Measurements from ENCODE around the gene ENPEP.

ENPEP gene

DNA sequence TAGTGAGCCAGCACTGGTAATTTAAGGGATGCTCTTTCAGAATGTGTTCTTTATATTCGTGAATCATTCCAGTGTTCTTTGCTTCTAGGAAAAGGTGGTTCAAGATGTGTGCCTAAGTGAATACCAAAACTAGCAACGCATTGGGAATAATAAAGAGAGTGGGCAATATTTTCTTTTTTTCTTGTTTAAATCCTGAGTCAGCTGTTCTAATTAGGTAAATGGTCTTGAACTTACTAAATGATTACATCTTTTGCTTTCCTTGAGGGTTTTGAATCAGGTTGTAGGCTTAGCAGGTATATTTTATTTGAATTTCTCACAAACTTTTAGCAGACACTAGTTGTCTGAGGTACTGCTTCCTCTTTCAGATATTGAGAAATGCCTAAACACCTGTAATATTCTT, 29.5 kb downstream of the ENPEP start:
- in situ Hi-C loops (cut with HindIII; ENCODE audit: low sequenced_read_pairs) = loop anchor here (25.0 kb wide), 1 partner anchor 468 kb away; no protein-coding TSS in a partner anchor
- no peak for DNase-seq (ENCODE audit: low read depth)
- TF ChIP-seq, protein P1, sequence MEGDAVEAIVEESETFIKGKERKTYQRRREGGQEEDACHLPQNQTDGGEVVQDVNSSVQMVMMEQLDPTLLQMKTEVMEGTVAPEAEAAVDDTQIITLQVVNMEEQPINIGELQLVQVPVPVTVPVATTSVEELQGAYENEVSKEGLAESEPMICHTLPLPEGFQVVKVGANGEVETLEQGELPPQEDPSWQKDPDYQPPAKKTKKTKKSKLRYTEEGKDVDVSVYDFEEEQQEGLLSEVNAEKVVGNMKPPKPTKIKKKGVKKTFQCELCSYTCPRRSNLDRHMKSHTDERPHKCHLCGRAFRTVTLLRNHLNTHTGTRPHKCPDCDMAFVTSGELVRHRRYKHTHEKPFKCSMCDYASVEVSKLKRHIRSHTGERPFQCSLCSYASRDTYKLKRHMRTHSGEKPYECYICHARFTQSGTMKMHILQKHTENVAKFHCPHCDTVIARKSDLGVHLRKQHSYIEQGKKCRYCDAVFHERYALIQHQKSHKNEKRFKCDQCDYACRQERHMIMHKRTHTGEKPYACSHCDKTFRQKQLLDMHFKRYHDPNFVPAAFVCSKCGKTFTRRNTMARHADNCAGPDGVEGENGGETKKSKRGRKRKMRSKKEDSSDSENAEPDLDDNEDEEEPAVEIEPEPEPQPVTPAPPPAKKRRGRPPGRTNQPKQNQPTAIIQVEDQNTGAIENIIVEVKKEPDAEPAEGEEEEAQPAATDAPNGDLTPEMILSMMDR (IDR thresholded peaks at IDR 0.05; ENCODE audit: low read depth, low read length, missing control alignments) = no peak

DNA sequence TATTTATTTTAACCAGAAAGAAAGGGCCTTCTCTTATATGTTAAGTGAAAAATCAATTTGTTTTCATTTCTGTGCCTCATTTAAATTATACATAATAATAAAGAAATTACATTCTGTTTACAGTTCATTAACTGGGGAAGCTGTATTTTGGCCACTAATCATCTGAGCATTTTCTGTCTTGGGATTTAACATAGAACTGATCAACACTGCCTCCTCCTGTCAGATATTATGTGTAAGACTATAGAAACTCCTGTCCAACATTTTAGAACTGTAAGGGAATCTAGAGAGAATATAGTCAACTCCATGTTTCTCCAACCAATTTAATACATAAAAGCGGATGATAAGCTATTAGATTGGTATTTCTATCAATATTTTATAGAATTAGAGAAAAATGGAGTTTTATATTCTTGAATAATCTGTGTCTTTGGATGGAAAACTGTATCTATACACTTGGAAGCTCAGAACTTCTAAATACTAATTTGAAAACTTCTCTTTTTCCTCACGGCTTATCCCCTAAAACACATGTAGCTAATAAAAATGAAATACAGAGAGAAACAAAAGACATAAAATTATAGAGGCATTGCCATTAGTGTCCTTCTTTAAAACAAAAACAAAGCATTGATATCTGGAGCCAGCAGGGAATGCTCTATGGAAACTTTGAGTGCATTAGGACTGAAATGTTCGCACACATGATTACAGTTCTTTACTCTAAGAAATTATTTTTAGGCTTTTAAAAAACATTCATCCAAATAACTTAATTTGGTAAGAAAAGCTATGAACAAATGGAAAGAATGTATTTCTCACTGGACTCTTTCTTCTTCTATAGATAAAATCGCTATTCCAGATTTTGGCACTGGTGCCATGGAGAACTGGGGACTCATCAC, 33.1 kb downstream of the ENPEP start:
- in situ Hi-C loops (cut with HindIII; ENCODE audit: low sequenced_read_pairs) = loop anchor here (25.0 kb wide), 1 partner anchor 472 kb away; no protein-coding TSS in a partner anchor
- TF ChIP-seq, protein P1 (IDR thresholded peaks at IDR 0.05; ENCODE audit: low read depth, low read length, missing control alignments) = peak; percentile 43
- DNase-seq (ENCODE audit: low read depth) = no peak
- no peak overlapping the region for H3K4me3 ChIP-seq (ENCODE audit: low read depth, low read length)

More for the DNA sequence above, 29.5 kb downstream of the ENPEP start:
- no peak overlapping the region for H3K4me3 ChIP-seq (ENCODE audit: low read depth, low read length)

DNA sequence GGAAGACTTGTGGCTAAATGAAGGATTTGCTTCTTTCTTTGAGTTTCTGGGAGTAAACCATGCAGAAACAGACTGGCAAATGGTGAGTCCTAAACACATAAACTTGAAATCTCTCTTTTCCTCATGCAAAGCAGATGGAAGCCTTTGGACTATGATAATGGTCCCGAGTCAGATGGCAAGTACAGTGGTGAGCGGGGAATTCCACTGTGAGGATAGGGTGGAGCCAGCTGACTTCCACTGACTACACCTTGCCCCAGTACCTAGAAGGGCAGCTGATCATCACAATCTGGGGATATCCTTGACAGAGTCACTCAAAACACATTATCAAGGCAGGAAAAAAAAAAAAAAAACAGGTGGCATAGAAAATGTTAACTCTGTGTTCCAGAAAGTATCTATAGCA, 34.3 kb downstream of the ENPEP start:
- in situ Hi-C loops (cut with HindIII; ENCODE audit: low sequenced_read_pairs) = loop anchor here (10.0 to 25.0 kb wide), 2 partner anchors 165 to 473 kb away; no protein-coding TSS in a partner anchor
- no peak overlapping the region for H3K4me3 ChIP-seq (ENCODE audit: low read depth, low read length)
- DNase-seq (ENCODE audit: low read depth) = no peak
- TF ChIP-seq, protein P1 (IDR thresholded peaks at IDR 0.05; ENCODE audit: low read depth, low read length, missing control alignments) = no peak

DNA sequence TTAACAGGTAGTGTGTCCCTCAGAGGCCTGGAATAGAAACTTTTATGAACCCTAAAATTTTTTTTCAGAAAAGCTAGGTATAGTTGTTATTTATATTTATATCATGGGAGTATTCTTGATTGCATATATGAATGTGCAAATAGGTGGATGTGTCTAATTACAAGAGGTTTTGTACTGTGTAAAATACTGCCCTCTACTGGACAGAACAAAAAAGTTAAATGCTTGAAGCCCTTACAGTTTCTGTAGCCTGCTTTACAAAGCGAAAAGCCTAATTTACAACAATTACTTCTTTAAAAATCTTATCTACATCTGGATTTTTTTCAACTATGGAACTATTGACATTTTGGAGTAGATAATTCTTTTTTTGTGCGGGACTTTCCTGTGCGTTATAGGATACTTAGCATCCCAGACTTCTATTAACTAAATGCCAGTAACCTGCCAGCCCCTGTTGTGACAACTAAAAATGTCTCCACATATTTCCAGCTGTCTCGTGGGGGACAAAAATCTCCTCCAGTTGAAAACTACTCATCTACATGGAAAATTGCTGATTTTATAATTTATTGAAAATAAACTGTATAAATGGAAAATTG, 35.1 kb downstream of the ENPEP start:
- in situ Hi-C loops (cut with HindIII; ENCODE audit: low sequenced_read_pairs) = loop anchor here (10.0 to 25.0 kb wide), 2 partner anchors 166 to 474 kb away; no protein-coding TSS in a partner anchor
- H3K4me3 ChIP-seq (ENCODE audit: low read depth, low read length) = no peak overlapping the region
- DNase-seq (ENCODE audit: low read depth) = peak; percentile 64
- TF ChIP-seq, protein P1 (IDR thresholded peaks at IDR 0.05; ENCODE audit: low read depth, low read length, missing control alignments) = peak; percentile 39

DNA sequence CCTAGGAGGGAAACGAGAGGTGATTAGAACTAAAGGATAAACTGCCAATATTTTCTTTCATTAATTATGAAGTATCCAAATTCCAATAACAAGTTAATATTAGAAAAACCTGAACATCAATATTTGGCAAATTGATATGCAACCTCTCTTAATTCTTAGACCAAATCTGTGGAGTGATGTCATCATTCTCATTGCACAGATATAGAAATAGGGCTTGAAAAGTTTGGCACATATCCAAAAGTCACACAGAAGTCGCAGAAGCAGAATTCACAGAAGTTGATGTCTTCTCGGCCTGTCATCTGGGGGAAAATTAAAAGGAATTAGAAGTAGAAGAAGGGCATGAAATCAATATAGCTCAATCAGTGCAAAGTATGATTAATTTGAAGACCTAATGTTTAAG, 36.9 kb downstream of the ENPEP start:
- TF ChIP-seq, protein P1 (IDR thresholded peaks at IDR 0.05; ENCODE audit: low read depth, low read length, missing control alignments) = no peak
- DNase-seq (ENCODE audit: low read depth) = no peak
- in situ Hi-C loops (cut with HindIII; ENCODE audit: low sequenced_read_pairs) = loop anchor here (10.0 to 25.0 kb wide), 2 partner anchors 168 to 476 kb away; no protein-coding TSS in a partner anchor
- no peak overlapping the region for H3K4me3 ChIP-seq (ENCODE audit: low read depth, low read length)

DNA sequence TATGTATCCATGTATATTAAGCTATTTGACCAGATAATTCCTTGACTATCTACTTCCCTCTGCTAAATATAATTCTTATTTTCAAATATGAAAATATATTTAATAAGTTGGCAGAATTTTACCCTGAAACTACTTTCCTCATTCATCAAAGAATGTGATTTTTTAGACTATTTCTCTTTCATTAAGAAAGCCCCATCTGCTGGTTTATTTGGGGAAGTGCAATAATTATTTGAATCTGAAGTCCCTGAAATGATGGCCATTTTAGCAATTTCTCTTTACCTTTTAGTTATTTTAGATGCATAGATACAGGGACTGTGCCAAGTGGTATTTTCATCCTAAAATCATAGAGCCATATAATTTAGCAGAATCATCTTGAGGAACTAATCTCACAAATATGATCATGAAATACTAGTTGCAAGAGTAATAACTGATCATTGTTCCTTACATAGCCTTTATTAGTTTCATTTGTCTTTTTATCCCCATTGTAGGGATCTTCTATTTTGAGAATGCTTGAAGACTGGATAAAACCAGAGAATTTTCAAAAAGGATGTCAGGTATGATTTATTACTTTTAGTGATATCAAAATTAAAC, 39.0 kb downstream of the ENPEP start:
- TF ChIP-seq, protein P1 (IDR thresholded peaks at IDR 0.05; ENCODE audit: low read depth, low read length, missing control alignments) = peak; percentile 46
- in situ Hi-C loops (cut with HindIII; ENCODE audit: low sequenced_read_pairs) = loop anchor here (10.0 to 25.0 kb wide), 2 partner anchors 170 to 478 kb away; no protein-coding TSS in a partner anchor

More for the DNA sequence above, 39.0 kb downstream of the ENPEP start:
- no peak overlapping the region for H3K4me3 ChIP-seq (ENCODE audit: low read depth, low read length)
- DNase-seq (ENCODE audit: low read depth) = no peak
